T1000 (cell line): ENCODE results near the gene CLDN15.

ENCODE experiments used
- DNase-seq: peaks from one replicate; lab custom pipeline; 2025; ENCODE audit warnings: mixed read lengths; lab: John Stamatoyannopoulos, UW

Gene CLDN15

GRCh38 chr7:101244375-101245146, 7.0 kb upstream of the CLDN15 start, which contains the start of gene FIS1:
Gene FIS1, minus strand, starts transcription at chr7:101245081. Its CDS starts 77 bp downstream, at chr7:101245004.
- peak; percentile 82 for DNase-seq

GRCh38 chr7:101243646-101244374, 6.2 kb upstream of the CLDN15 start:
- no peak for DNase-seq

GRCh38 chr7:101241443-101242349, 4.1 kb upstream of the CLDN15 start:
- no peak for DNase-seq

GRCh38 chr7:101241015-101241363, 3.4 kb upstream of the CLDN15 start:
- DNase-seq = no peak

GRCh38 chr7:101240226-101241014, 2.8 kb upstream of the CLDN15 start:
- DNase-seq = no peak

GRCh38 chr7:101239951-101240220, 2.3 kb upstream of the CLDN15 start:
- DNase-seq = no peak

GRCh38 chr7:101239191-101239950, 1.8 kb upstream of the CLDN15 start:
- no peak for DNase-seq

- DNase-seq = no peak
Measured at GRCh38 chr7:101238226-101239182, 902 bp upstream of the CLDN15 start.

- DNase-seq = no peak
Measured at GRCh38 chr7:101236292-101236835, 1.2 kb downstream of the CLDN15 start.

- DNase-seq = no peak
Measured at GRCh38 chr7:101235522-101235921, 2.1 kb downstream of the CLDN15 start.

- no peak for DNase-seq
Measured at GRCh38 chr7:101235050-101235449, 2.6 kb downstream of the CLDN15 start.

- DNase-seq = no peak
Measured at GRCh38 chr7:101234636-101235035, 3.0 kb downstream of the CLDN15 start.

GRCh38 chr7:101233907-101234547, 3.6 kb downstream of the CLDN15 start:
- DNase-seq = no peak

GRCh38 chr7:101232141-101232850, 5.3 kb downstream of the CLDN15 start:
- DNase-seq = no peak

GRCh38 chr7:101231644-101232043, 6.0 kb downstream of the CLDN15 start:
- DNase-seq = no peak

- DNase-seq = no peak
Measured at GRCh38 chr7:101226721-101227120, 10.9 kb downstream of the CLDN15 start.

GRCh38 chr7:101225650-101226049, 12.0 kb downstream of the CLDN15 start:
- DNase-seq = no peak

GRCh38 chr7:101223528-101223927, 14.1 kb downstream of the CLDN15 start:
- no peak for DNase-seq
